Right atrium auricular region (tissue), 2 donors: ENCODE data around the gene LRTM1. TPM values are rescaled to one million over a fixed set of nuclear protein-coding genes. Genes with fewer than 3 reads are reported as not detected.

Experiments
- DNase-seq: peaks from one replicate; pipeline ENCODE4 v3.0.0-alpha.2; 2019; ENCODE audit warnings: low spot score
- H3K27ac ChIP-seq, 2 donors: fragments of 200-600 bp; sonication (generic); 1 replicate in 1 of 2; 2 replicates in 1 of 2; pipeline ENCODE4 v1.5.1; 2016 to 2019
- H3K27me3 ChIP-seq, 2 donors: fragments of 200-600 bp; sonication (generic); one replicate each; pipeline versions ENCODE4 v1.5.1 to v1.6.0; 2017 to 2019
- H3K36me3 ChIP-seq: fragments of 200-600 bp; sonication (generic); one replicate; pipeline ENCODE4 v1.5.1; 2016
- H3K4me1 ChIP-seq, 2 donors: fragments of 200-600 bp; sonication (generic); one replicate each; pipeline versions ENCODE4 v1.5.1 to v1.6.0; 2017 to 2019
- H3K4me3 ChIP-seq, 2 donors: fragments of 200-600 bp; sonication (generic); 1 replicate in 1 of 2; 2 replicates in 1 of 2; pipeline ENCODE4 v1.5.1; 2017 to 2019; ENCODE audit warnings: mild to moderate bottlenecking in 1 of 2, moderate library complexity in 1 of 2
- H3K9me3 ChIP-seq, 2 donors: fragments of 200-600 bp; sonication (generic); one replicate each; pipeline ENCODE4 v1.5.1; 2019
- CTCF ChIP-seq, 2 donors: fragments of 200-600 bp; sonication (generic); IDR thresholded peaks; one replicate each; pipeline ENCODE4 v1.5.1; 2019; ENCODE audit warnings: antibody characterized with exemption in 2 of 2
- total RNA-seq, 2 donors: library from RNA; depleted of rRNA; stranded (reverse); fragments of >200 nt; gene quantifications; one replicate each; pipeline ENCODE4 v1.1.0, GENCODE V29; 2016

LRTM1 gene
- total RNA-seq, 2 donors from 2014 or later, result not detected

- no peaks in the 10 kb centered on the region for H3K4me1 ChIP-seq
- H3K4me3 ChIP-seq, result no peak overlapping the region
- no peak overlapping the region for H3K27ac ChIP-seq
- H3K27me3 ChIP-seq, result no peaks in the 10 kb centered on the region
- H3K36me3 ChIP-seq, result no peaks in the 10 kb centered on the region
- H3K9me3 ChIP-seq, result no peaks in the 10 kb centered on the region
- no peak for TF ChIP-seq CTCF (IDR thresholded peaks at IDR 0.05)
- DNase-seq, result no peak
Observed at GRCh38 chr3:54873059-54874010, 54.5 kb downstream of the LRTM1 start.

GRCh38 chr3:54871867-54872266 lies 56.0 kb downstream of the LRTM1 start:
- no peaks in the 10 kb centered on the region for H3K4me1 ChIP-seq
- H3K27me3 ChIP-seq, result no peaks in the 10 kb centered on the region
- no peaks in the 10 kb centered on the region for H3K9me3 ChIP-seq
- no peak for DNase-seq
- H3K27ac ChIP-seq, result no peak overlapping the region
- no peak overlapping the region for H3K4me3 ChIP-seq
- no peaks in the 10 kb centered on the region for H3K36me3 ChIP-seq
- TF ChIP-seq CTCF (IDR thresholded peaks at IDR 0.05), result no peak

GRCh38 chr3:54870423-54870822 lies 57.4 kb downstream of the LRTM1 start:
- DNase-seq, result no peak
- no peaks in the 10 kb centered on the region for H3K36me3 ChIP-seq
- no peaks in the 10 kb centered on the region for H3K27me3 ChIP-seq
- TF ChIP-seq CTCF (IDR thresholded peaks at IDR 0.05), result peak in 1 of 2 donors; percentile 61
- no peaks in the 10 kb centered on the region for H3K4me1 ChIP-seq
- H3K9me3 ChIP-seq, result no peaks in the 10 kb centered on the region
- no peak overlapping the region for H3K27ac ChIP-seq
- no peak overlapping the region for H3K4me3 ChIP-seq
